Mucosa of descending colon (tissue), 3 donors: ENCODE results near the gene SC5D. TPM values are rescaled to one million over a fixed set of nuclear protein-coding genes. Genes with fewer than 3 reads are reported as not detected.

Experiments
- ATAC-seq: fragments of 200-7000 bp; cut with Tn5 transposase; one replicate; pipeline ENCODE4 v1.9.1; 2020; ENCODE audit warnings: mild to moderate bottlenecking, moderate library complexity
- DNase-seq, 3 donors: peaks; one replicate each; pipeline ENCODE4 v3.0.0-alpha.2; 2020
- H3K36me3 ChIP-seq: fragments of 200-600 bp; one replicate; pipeline ENCODE4 v1.8.0; 2021; ENCODE audit warnings: low read depth, mild to moderate bottlenecking
- H3K4me1 ChIP-seq: fragments of 200-600 bp; one replicate; pipeline ENCODE4 v1.8.0; 2021; ENCODE audit warnings: low read depth, mild to moderate bottlenecking
- H3K4me3 ChIP-seq: fragments of 200-600 bp; one replicate; pipeline ENCODE4 v1.8.0; 2021; ENCODE audit warnings: mild to moderate bottlenecking
- H3K9me3 ChIP-seq: fragments of 200-600 bp; one replicate; pipeline ENCODE4 v1.8.0; 2021; ENCODE audit warnings: mild to moderate bottlenecking
- CTCF ChIP-seq: fragments of 200-600 bp; IDR thresholded peaks from one replicate; pipeline ENCODE4 v1.8.0; 2022; ENCODE audit warnings: antibody characterized with exemption, mild to moderate bottlenecking
- intact Hi-C, 2 donors: fragments of 100-400 bp; cut with DNase I in 1 of 2; cut with micrococcal nuclease in 1 of 2; formaldehyde crosslinking; loops; one replicate each; pipeline versions ENCODE4 v1.11.0 to v1.11.1; 2022; cut with DNase I, micrococcal nuclease
- total RNA-seq, 3 donors: library from RNA; stranded (reverse); fragmentation: NEBNext Ultra II Directional in 2 of 3; extraction: Animal tissue kit (Norgen Biotek cat#: 25700) in 2 of 3; gene quantifications; one replicate each; pipeline versions ENCODE4 v1.2.1 to v1.2.4, GENCODE V29; 2021 to 2023
- donor health status: DM: no; HTN: no; CAD: no; lungs with moderate emphysema.
- donor health status: DM: no; HTN: no; CAD: no.
- donor health status: DM: no; HTN: yes; CAD: no.

The SC5D gene
- total RNA-seq, 3 donors from 2014 or later, result 37.6 to 45.9 (median 43.1) TPM

GRCh38 chr11:121350314-121351082 is 57.9 kb downstream of the SC5D start:
- intact Hi-C loops, result no loop called here
- no peak overlapping the region for H3K4me3 ChIP-seq
- no peak for TF ChIP-seq CTCF
- H3K9me3 ChIP-seq, result no peaks in the 10 kb centered on the region
- ATAC-seq (no peak), DNase-seq (no peak)
- H3K4me1 ChIP-seq, result no peaks in the 10 kb centered on the region
- no peaks in the 10 kb centered on the region for H3K36me3 ChIP-seq

- no peak for TF ChIP-seq CTCF
- no peak for DNase-seq
These were observed 58.6 kb downstream of the SC5D start for GRCh38 chr11:121351083-121351630.

GRCh38 chr11:121352251-121352891 is 59.8 kb downstream of the SC5D start:
- no peaks in the 10 kb centered on the region for H3K9me3 ChIP-seq
- DNase-seq (no peak), ATAC-seq (no peak)
- no peak for TF ChIP-seq CTCF
- H3K4me3 ChIP-seq, result no peak overlapping the region
- H3K36me3 ChIP-seq, result no peaks in the 10 kb centered on the region
- intact Hi-C loops, result no loop called here
- no peaks in the 10 kb centered on the region for H3K4me1 ChIP-seq

More at GRCh38 chr11:121351083-121351630, 58.6 kb downstream of the SC5D start:
- Histone ChIP-seq H3K4me1 (no peaks in the 10 kb centered on the region), H3K4me3 (no peak overlapping the region), H3K9me3 (no peaks in the 10 kb centered on the region), H3K36me3 (no peaks in the 10 kb centered on the region)
- intact Hi-C loops, result no loop called here
- no peak for ATAC-seq

GRCh38 chr11:121354192-121354591 is 61.6 kb downstream of the SC5D start:
- ATAC-seq (no peak), DNase-seq (no peak)
- intact Hi-C loops, result no loop called here
- no peak for TF ChIP-seq CTCF
- H3K9me3 ChIP-seq, result no peaks in the 10 kb centered on the region
- H3K4me3 ChIP-seq, result no peak overlapping the region
- H3K36me3 ChIP-seq, result no peaks in the 10 kb centered on the region
- no peaks in the 10 kb centered on the region for H3K4me1 ChIP-seq

- Histone ChIP-seq H3K4me3 (no peak overlapping the region), H3K4me1 (no peaks in the 10 kb centered on the region), H3K36me3 (no peaks in the 10 kb centered on the region), H3K9me3 (no peaks in the 10 kb centered on the region)
- ATAC-seq (no peak), DNase-seq (no peak)
- TF ChIP-seq CTCF, result no peak
- intact Hi-C loops, result no loop called here
These were observed 63.8 kb downstream of the SC5D start for GRCh38 chr11:121356357-121356756.

Other genes with a start within 250 kb of the SC5D start
- gene TECTA, start 191.5 kb upstream of the SC5D start, total RNA-seq, result under 1 TPM; 0.20 to 0.82 (median 0.39) TPM
- 100 to 1,000 TPM in 2 of 3 donors, 10 to 100 TPM in 1; 58.3 to 195 (median 109) TPM for gene SORL1, start 159.5 kb downstream of the SC5D start, total RNA-seq